Measurements from ENCODE around the gene ZFP42. TPM values are rescaled to one million over a fixed set of nuclear protein-coding genes. Genes with fewer than 3 reads are reported as not detected.

The ZFP42 gene
- 0.37 and 0.59 TPM in 2 replicates for total RNA-seq

DNA sequence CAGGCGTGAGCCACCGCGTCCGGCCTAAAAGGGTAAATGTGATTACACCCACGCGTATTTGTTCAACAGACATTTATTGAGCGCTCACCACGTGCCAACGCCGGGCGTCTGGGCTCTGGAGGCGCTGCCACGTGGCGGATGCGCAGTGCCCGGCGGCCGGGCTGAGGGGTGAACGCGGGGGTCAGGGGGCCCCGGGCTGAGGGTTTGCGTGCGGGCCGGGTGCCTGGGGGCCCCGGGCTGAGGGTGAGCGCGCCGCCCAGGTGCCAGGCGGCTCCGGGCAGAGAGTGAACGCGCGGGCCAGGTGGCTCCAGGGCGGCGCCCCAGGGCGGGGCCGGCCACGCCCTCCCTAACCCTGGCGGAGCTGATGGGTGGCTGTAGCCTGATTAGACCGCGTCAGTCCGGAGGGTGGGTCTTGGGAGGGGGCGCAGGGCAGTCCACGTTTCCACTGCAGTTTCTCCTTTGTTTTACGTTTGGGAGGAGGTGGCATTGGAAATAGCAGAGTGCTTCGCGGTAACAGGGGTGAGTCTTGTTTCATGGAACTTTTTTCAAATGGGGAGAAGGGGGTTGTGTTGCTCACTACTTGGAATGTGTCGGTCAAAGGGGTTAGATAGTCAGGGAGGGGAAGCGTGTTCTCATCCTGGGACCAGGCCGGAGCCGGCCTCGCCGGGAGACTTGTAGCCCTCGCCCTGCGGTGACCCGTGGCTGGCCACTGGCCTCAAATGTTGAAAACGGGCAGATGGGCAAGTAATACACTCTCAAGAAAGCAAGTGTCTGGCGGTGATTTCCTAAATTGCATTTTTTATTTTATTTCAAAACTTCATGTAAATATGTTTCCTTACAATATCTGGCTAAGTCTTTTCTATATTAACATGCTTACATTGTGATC lies at the start of gene ZFP42:
Gene ZFP42, plus strand, starts transcription at position 450 of the 886 bp plus-strand sequence. CDS start 7,037 bp downstream, outside the sequence.

Other genes with a start within 250 kb of the ZFP42 start
- gene TRIML2, start 113.8 kb downstream of the ZFP42 start, total RNA-seq = 0.37 TPM in 1 of 2 replicates, not detected in the other
- not detected in 2 replicates for gene TRIML1, start 143.7 kb downstream of the ZFP42 start, total RNA-seq

All from subcutaneous preadipocyte (primary cell).